Measurements from ENCODE around the gene CAMP.
A peak's percentile ranks its signal among the peaks of the same experiment; 100 is the strongest.

Gene CAMP

GRCh38 chr3:48273594-48274211 lies 50.4 kb downstream of the CAMP start:
- Histone ChIP-seq H3K36me3 (ENCODE audit: insufficient read depth, low read length) (peaks cover 15% of the 10 kb centered on the region; the same call in 1 of the 2 replicates), H2AFZ (ENCODE audit: low read length) (no peak overlapping the region), H3K9ac (ENCODE audit: low read depth, low read length, poor library complexity, severe bottlenecking) (no peak overlapping the region), H4K20me1 (ENCODE audit: insufficient read depth, low read length, poor library complexity, severe bottlenecking) (no peaks in the 10 kb centered on the region), H3K4me1 (ENCODE audit: insufficient read depth, low read length, poor library complexity, severe bottlenecking) (no peaks in the 10 kb centered on the region), H3K4me3 (ENCODE audit: low read length, poor library complexity, severe bottlenecking) (no peak overlapping the region), H3K79me2 (ENCODE audit: insufficient read depth, low read length) (no peaks in the 10 kb centered on the region), H3F3A (ENCODE audit: low read depth) (no peaks in the 10 kb centered on the region), H3K4me2 (ENCODE audit: low read depth, low read length, poor library complexity, severe bottlenecking) (no peak overlapping the region), H3K9me2 (replicated peaks; ENCODE audit: low read depth, low read length) (no peaks in the 10 kb centered on the region), H3K27me3 (ENCODE audit: insufficient read depth, low read length, poor library complexity, severe bottlenecking) (no peaks in the 10 kb centered on the region), H3K9me3 (ENCODE audit: insufficient read depth, low read depth, low read length) (no peaks in the 10 kb centered on the region)
- TF ChIP-seq EZH2phosphoT487 (IDR thresholded peaks at IDR 0.05; ENCODE audit: borderline replicate concordance) (no peak), CTCF (conservative IDR thresholded peaks at IDR 0.05; ENCODE audit: low read length) (peak; percentile 82)

- H3K4me2 ChIP-seq (ENCODE audit: low read depth, low read length, poor library complexity, severe bottlenecking), result no peak overlapping the region
- H3K9me3 ChIP-seq (ENCODE audit: insufficient read depth, low read depth, low read length), result no peaks in the 10 kb centered on the region
- no peaks in the 10 kb centered on the region for H3K79me2 ChIP-seq (ENCODE audit: insufficient read depth, low read length)
- no peaks in the 10 kb centered on the region for H3K4me1 ChIP-seq (ENCODE audit: insufficient read depth, low read length, poor library complexity, severe bottlenecking)
- H3K4me3 ChIP-seq (ENCODE audit: low read length, poor library complexity, severe bottlenecking), result no peak overlapping the region
- H2AFZ ChIP-seq (ENCODE audit: low read length), result no peak overlapping the region
- peaks cover 8% of the 10 kb centered on the region; the same call in 1 of the 2 replicates for H3K36me3 ChIP-seq (ENCODE audit: insufficient read depth, low read length)
- no peaks in the 10 kb centered on the region for H3K9me2 ChIP-seq (replicated peaks; ENCODE audit: low read depth, low read length)
- no peaks in the 10 kb centered on the region for H4K20me1 ChIP-seq (ENCODE audit: insufficient read depth, low read length, poor library complexity, severe bottlenecking)
- no peaks in the 10 kb centered on the region for H3F3A ChIP-seq (ENCODE audit: low read depth)
- no peaks in the 10 kb centered on the region for H3K27me3 ChIP-seq (ENCODE audit: insufficient read depth, low read length, poor library complexity, severe bottlenecking)
- H3K9ac ChIP-seq (ENCODE audit: low read depth, low read length, poor library complexity, severe bottlenecking), result no peak overlapping the region
- no peak for TF ChIP-seq EZH2phosphoT487 (IDR thresholded peaks at IDR 0.05; ENCODE audit: borderline replicate concordance)
- no peak for TF ChIP-seq CTCF (conservative IDR thresholded peaks at IDR 0.05; ENCODE audit: low read length)
Observed at GRCh38 chr3:48274452-48274851, 51.2 kb downstream of the CAMP start.
